ENCODE results near the gene DLX6. TPM values are rescaled to one million over a fixed set of nuclear protein-coding genes. Genes with fewer than 3 reads are reported as not detected.

Gene DLX6
- total RNA-seq, 1 donor from 2014 or later = 0.26 TPM

- DNase-seq (ENCODE audit: low read depth, low spot score) = no peak
These were observed 7.9 kb downstream of the DLX6 start for GRCh38 chr7:97013134-97013844.

GRCh38 chr7:97013845-97014134 is 8.4 kb downstream of the DLX6 start:
- TF ChIP-seq CTCF (conservative IDR thresholded peaks at IDR 0.05) = no peak
- Mint-ChIP-seq H3K36me3 (ENCODE audit: low read depth) (peaks cover 2% of the 10 kb centered on the region), H3K4me3 (no peak overlapping the region), H3K27me3 (ENCODE audit: low read depth) (peaks cover 100% of the 10 kb centered on the region), H3K27ac (ENCODE audit: unreplicated experiment) (no peak overlapping the region), H3K4me1 (peaks cover 14% of the 10 kb centered on the region), H3K9me3 (no peaks in the 10 kb centered on the region)
- no peak for DNase-seq (ENCODE audit: low read depth, low spot score)

More at GRCh38 chr7:97013134-97013844, 7.9 kb downstream of the DLX6 start:
- no peak overlapping the region for H3K4me3 Mint-ChIP-seq
- peaks cover 14% of the 10 kb centered on the region for H3K4me1 Mint-ChIP-seq
- peaks cover 2% of the 10 kb centered on the region for H3K36me3 Mint-ChIP-seq (ENCODE audit: low read depth)
- H3K27ac Mint-ChIP-seq (ENCODE audit: unreplicated experiment) = no peak overlapping the region
- no peaks in the 10 kb centered on the region for H3K9me3 Mint-ChIP-seq
- H3K27me3 Mint-ChIP-seq (ENCODE audit: low read depth) = peaks cover 100% of the 10 kb centered on the region
- no peak for TF ChIP-seq CTCF (conservative IDR thresholded peaks at IDR 0.05)

- Mint-ChIP-seq H3K9me3 (no peaks in the 10 kb centered on the region), H3K36me3 (ENCODE audit: low read depth) (peaks cover 2% of the 10 kb centered on the region), H3K4me3 (no peak overlapping the region), H3K27me3 (ENCODE audit: low read depth) (peaks cover 100% of the 10 kb centered on the region), H3K27ac (ENCODE audit: unreplicated experiment) (no peak overlapping the region), H3K4me1 (peaks cover 14% of the 10 kb centered on the region)
- no peak for TF ChIP-seq CTCF (conservative IDR thresholded peaks at IDR 0.05)
- DNase-seq (ENCODE audit: low read depth, low spot score) = no peak
These were observed 8.9 kb downstream of the DLX6 start for GRCh38 chr7:97014145-97014750.

GRCh38 chr7:97015279-97015678 is 9.9 kb downstream of the DLX6 start:
- TF ChIP-seq CTCF (conservative IDR thresholded peaks at IDR 0.05) = no peak
- H3K27me3 Mint-ChIP-seq (ENCODE audit: low read depth) = peaks cover 100% of the 10 kb centered on the region
- peaks cover 14% of the 10 kb centered on the region for H3K4me1 Mint-ChIP-seq
- H3K9me3 Mint-ChIP-seq = no peaks in the 10 kb centered on the region
- H3K36me3 Mint-ChIP-seq (ENCODE audit: low read depth) = peaks cover 2% of the 10 kb centered on the region
- DNase-seq (ENCODE audit: low read depth, low spot score) = no peak
- no peak overlapping the region for H3K4me3 Mint-ChIP-seq
- H3K27ac Mint-ChIP-seq (ENCODE audit: unreplicated experiment) = no peak overlapping the region

GRCh38 chr7:97015756-97016380 is 10.5 kb downstream of the DLX6 start:
- Mint-ChIP-seq H3K9me3 (no peaks in the 10 kb centered on the region), H3K4me3 (no peak overlapping the region), H3K27me3 (ENCODE audit: low read depth) (peaks cover 100% of the 10 kb centered on the region), H3K36me3 (ENCODE audit: low read depth) (peaks cover 2% of the 10 kb centered on the region), H3K4me1 (peaks cover 18% of the 10 kb centered on the region), H3K27ac (ENCODE audit: unreplicated experiment) (no peak overlapping the region)
- no peak for DNase-seq (ENCODE audit: low read depth, low spot score)
- TF ChIP-seq CTCF (conservative IDR thresholded peaks at IDR 0.05) = no peak

Data from neural crest cell (in vitro differentiated cells).